GM21390 (cell line): ENCODE data around the gene TMEM134.
"Not testable (repeated sequence)": the region's sequence is repeated elsewhere in the genome, so short reads cannot be mapped to it uniquely, and the experiment has no call there.

Experiments used
- ATAC-seq: cut with Tn5 transposase; IDR thresholded peaks from one replicate; pipeline ENCODE4 v1.9.1; 2021; ENCODE audit not compliant: unreplicated experiment

TMEM134 gene

GRCh38 chr11:67439321-67440228, 29.5 kb downstream of the TMEM134 start:
- ATAC-seq = no peak

DNA sequence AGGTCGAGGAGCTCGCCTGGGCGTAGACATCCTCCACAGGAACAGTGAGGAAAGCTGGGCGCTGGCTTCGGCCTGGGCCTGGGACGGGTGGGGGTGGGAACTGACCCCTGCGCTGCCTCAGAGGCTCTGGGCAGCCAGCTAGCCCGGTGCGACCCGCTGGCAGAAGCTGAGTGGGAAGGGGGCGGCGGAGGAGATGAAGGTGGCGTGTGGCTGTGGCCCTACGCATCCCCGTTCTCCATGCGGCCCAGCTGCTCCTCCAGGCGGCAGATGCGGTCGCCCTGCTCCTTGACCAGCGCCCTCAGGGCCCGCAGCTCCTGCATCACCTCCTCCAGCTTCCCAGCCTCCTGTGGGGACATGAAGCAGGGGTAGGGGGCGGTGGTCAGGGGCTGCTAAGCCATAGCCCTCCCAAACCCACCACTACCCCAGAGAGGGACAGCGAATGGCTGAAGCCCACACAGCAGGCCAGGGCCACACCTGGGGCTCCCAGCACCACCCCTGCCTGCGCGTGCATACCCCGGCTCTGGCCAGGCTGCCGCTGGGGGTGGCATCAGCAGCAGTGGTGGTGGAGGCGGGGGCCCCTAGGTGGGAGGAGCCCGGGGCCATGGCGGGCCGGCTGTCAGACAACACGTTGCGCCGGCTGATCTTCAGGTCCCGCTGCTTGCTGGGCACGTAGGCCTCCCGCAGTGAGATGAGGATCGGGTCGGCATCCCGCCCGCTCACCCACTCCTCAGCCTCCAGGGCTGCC, 30.7 kb downstream of the TMEM134 start:
- ATAC-seq = no peak

DNA sequence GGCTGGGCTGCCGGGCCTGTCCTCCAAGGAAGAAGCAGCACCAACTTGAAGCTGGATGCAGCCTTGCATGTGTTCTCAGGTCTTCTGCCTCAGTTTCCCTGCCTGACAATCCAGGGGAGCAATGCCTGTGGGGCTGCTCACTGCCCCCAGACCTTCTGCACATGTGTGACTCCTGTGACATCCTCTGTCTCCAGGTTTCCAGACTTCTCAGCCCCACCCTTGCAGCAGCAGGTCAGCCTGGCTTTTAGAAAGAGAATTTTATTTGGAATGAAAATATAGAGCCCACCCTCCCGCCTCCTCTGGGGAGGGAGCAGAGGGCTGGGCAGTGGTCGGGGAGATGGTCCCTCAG, 31.3 kb downstream of the TMEM134 start:
- no peak for ATAC-seq

- no peak for ATAC-seq
Measured at GRCh38 chr11:67437082-67437808, 31.8 kb downstream of the TMEM134 start, which contains the start of gene PTPRCAP. Gene PTPRCAP (minus strand): TSS chr11:67437682. CDS start chr11:67437619, 63 bp downstream.

- ATAC-seq = no peak
Measured at GRCh38 chr11:67436459-67437081, 32.5 kb downstream of the TMEM134 start.

DNA sequence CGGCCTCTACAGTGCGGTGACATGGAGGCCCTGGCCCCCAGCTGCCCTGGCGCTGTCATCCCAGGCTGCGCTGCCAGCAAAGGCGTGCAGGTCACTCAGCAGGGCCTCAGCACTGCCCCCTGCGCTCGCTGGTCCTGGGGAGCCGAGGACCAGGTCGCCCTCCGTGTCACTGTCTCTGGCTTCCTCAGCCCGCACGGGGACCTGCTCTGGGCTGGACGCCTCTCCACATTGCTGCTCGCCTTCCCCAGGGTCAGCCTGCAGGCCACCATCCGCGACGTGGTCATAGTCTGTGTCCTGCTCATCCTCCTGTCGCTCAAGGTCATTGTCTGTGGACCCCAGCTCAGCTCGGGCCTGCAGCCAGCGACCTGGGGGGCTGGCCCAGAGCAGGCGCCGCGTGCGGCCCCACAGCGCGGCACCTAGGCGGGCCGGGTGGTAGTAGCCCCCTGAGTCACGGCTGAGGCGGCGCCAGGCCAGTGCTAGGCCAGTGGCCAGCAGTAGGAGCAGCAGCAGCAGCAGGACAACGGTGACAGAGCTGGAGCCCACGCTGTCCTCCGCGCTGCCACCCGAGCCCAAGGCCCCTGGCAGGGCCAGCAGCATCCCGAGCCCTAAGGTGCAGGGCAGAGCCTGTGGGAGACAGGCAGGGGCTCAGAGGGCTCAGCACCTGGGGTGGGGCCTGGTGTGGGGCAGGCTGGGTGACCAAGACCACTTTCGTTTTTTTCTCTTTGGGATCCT, 33.2 kb downstream of the TMEM134 start:
- ATAC-seq = no peak

DNA sequence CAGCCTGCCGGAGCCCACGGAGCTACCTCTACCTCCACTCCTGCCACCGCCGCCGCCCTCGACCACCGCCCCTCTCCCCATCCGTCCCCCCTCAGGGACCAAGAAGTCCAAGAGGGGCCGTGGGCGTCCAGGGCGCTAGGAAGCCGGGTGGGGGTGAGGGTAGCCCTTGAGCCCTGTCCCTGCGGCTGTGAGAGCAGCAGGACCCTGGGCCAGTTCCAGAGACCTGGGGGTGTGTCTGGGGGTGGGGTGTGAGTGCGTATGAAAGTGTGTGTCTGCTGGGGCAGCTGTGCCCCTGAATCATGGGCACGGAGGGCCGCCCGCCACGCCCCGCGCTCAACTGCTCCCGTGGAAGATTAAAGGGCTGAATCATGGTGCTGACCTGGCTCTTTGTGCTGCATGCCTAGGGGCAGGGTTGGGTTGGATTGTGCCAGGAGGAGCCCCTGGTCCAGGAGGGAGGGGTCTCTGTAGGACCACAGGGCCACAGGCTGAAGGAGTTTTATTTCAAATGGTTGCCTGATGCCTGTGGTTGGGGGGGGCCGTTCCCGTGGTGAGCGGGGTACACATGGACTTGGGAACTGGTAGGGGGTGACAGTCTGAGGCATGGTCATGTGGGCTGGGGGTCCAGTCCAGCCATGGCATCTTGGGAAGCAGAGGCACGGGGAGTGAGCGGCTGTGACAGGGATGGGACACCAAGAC, 33.9 kb downstream of the TMEM134 start:
- no peak for ATAC-seq

DNA sequence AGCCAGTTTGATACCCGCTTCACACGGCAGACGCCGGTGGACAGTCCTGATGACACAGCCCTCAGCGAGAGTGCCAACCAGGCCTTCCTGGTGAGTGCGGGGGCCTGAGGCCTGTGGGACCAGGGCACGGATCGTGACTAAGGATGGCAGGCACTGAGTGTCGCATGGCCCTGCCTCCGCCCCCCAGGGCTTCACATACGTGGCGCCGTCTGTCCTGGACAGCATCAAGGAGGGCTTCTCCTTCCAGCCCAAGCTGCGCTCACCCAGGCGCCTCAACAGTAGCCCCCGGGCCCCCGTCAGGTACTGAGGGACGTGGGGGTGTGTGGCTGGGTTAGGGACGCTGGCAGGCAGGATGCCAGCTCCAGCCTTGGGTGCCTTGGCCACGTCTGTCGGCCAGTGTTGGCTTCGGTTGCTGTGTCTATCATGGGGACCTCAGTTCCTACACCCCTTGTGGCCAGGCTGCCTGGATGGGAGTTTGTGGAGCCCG, 34.6 kb downstream of the TMEM134 start:
- no peak for ATAC-seq

DNA sequence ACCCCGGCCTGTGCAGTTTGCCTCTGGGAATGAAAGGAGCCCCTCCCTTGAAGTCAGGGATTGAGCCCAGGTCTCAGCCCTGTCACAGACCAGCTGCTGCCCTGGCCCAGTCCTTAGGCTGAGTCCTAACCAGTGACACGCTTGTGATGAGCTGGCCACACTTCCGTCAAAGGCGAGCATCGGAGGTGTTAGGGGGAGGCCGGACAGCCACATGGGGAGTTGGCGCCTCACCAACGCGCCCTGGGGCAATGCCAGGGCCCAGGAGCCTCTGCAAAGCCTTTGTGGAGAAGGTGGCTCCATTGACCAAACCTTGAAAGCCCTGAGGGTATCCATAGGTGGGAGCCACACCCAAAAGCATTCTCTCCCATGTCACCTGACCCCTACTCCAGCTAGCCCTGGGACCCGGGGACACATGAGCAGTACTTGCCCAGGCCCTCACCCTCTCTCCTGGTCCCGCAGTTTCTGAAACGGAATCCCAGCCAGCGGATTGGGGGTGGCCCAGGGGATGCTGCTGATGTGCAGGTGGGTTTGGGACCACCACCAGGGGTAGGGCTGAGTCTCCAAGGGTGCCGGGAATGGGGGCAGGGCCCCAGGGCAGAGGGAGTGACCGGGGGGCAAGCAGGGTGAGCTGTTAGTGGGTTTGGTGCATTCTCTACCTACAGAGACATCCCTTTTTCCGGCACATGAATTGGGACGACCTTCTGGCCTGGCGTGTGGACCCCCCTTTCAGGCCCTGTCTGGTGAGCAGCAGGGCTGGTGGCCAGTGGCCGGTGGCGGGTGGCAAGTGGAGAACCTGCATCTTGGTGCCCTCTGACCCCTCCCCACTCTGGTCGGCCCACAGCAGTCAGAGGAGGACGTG, 35.3 kb downstream of the TMEM134 start:
- ATAC-seq = no peak

DNA sequence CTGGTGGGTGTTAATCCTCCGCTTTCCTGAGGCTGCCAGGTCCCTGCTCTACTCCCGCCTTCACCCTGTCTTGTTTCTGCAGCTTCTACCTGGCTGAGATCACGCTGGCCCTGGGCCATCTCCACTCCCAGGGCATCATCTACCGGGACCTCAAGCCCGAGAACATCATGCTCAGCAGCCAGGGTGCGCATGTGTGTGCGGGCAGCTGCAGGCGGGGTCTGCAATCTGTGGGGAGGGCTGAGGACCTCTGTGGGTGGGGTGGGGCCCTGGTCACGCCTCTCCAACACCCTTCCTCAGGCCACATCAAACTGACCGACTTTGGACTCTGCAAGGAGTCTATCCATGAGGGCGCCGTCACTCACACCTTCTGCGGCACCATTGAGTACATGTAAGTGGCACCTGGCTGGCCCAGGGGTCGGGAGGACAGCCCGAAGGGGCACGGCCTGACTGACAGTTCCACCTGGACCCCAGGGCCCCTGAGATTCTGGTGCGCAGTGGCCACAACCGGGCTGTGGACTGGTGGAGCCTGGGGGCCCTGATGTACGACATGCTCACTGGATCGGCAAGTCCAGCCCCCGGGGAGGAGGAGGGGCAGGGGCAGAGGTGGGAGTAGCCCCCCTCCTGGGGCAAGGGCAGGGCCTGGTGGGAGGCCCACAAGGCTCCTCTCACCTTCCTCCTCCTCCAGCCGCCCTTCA, 36.2 kb downstream of the TMEM134 start:
- no peak for ATAC-seq

DNA sequence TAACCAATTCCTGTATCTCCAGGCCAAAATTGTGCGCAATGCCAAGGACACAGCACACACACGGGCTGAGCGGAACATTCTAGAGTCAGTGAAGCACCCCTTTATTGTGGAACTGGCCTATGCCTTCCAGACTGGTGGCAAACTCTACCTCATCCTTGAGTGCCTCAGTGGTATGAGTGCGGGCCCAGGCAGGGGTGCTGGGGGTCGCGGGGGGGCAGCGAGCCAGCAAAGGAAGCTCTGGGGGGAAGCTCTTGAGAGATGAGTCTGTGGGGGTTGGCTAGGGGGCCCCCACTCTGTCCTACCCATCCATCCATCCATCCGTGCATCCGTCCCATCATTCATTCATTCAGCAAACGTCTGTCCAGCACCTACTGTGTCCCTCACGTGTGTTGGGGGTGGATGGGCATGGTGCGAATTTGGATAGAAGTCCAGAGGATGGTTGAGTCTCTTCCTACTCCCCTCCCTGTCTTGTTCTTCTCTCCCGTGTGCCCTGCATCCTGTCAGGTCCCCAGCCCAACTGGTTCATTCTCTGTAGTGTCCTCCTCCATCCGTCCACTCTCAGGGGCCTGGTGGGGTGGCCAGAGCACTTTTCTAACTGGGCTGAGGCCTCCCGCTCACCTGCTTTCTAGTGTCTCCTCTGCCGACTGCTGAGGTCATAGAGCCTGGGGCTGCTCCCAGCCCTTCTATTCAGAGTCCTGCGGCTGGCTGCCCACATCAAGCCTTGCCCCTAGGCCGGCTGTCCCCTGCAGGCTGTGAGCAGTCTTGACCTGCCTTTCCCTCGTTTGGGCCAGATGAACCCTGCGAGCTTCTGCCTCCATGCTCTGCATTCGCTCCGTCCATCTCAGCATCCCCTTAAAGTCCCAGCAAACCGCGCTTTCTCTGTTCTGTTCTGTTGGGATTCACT, 37.5 kb downstream of the TMEM134 start:
- ATAC-seq = no peak

DNA sequence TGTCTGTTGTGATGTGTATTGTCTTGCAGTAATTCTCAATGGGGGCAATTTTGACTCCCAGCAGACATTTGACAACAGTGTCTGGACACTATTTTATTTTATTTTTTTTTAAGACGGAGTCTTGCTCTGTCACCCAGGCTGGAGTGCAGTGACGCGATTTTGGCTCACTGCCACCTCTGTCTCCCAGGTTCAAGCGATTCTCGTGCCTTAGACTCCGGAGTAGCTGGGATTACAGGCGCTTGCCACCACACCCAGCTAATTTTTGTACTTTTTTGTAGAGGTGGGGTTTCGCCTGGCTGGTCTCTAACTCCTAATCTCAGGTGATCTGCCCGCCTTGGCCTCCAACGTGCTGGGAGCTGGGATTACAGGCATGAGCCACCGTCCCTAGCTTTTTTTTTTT, 39.3 kb downstream of the TMEM134 start:
- no peak for ATAC-seq

- no peak for ATAC-seq
Measured at GRCh38 chr11:67429038-67429668, 39.9 kb downstream of the TMEM134 start.

- ATAC-seq = peak; percentile 82
Measured at GRCh38 chr11:67428052-67429001, 40.7 kb downstream of the TMEM134 start, which contains the start of gene RPS6KB2. Gene RPS6KB2 (plus strand): TSS chr11:67428494. CDS start chr11:67428546, 52 bp downstream.

DNA sequence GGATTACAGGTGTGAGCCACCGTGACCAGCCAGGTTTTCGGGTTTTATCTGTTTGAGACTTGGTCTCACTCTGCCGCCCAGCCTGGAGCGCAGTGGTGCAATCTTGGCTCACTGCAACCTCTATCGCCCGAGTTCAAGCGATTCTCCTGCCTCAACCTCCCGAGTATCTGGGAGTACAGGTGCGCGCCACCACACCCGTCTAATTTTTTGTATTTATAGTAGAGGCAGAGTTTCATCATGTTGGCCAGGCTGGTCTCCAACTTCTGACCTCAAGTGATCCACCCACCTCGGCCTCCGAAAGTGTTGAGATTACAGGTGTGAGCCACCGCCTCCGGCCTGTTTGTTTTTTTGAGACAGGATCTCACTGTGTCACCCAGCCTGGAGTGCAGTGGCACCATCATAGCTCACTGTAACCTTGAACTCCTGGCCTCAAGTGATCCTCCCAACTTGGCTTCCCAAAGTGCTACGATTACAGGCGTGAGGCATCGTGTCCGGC, 41.6 kb downstream of the TMEM134 start:
- ATAC-seq = not testable (repeated sequence)
